ENCODE results near the gene IFNGR2. TPM values are rescaled to one million over a fixed set of nuclear protein-coding genes. Genes with fewer than 3 reads are reported as not detected.
A peak's percentile ranks its signal among the peaks of the same experiment; 100 is the strongest.
"Not testable (repeated sequence)": the region's sequence is repeated elsewhere in the genome, so short reads cannot be mapped to it uniquely, and the experiment has no call there.

IFNGR2 gene
- polyA plus RNA-seq (2012; ENCODE audit: low read depth, missing spikeins) = 46.4 TPM

GRCh38 chr21:33403128-33403785 lies at the start of gene IFNGR2:
TSS of gene IFNGR2 (plus strand) at chr21:33403413. CDS start at chr21:33403544, 131 bp downstream.
- TF ChIP-seq POLR2AphosphoS5 (IDR thresholded peaks at IDR 0.05; ENCODE audit: low read depth, low read length) = no peak
- TF ChIP-seq TAF1 (IDR thresholded peaks at IDR 0.05; ENCODE audit: low read depth, low read length) = peak; percentile 46; the same call in 1 of the 2 replicates
- DNase-seq (ENCODE audit: insufficient read length, low spot score) (peak; percentile 72), FAIRE-seq (peak; percentile 57)

GRCh38 chr21:33355355-33355754 lies 47.9 kb upstream of the IFNGR2 start:
- no peak for TF ChIP-seq POU2F2 (IDR thresholded peaks at IDR 0.05; ENCODE audit: low read depth, low read length)
- TF ChIP-seq POLR2A (IDR thresholded peaks at IDR 0.05; ENCODE audit: low read depth, low read length) = no peak
- no peak for TF ChIP-seq TAF1 (IDR thresholded peaks at IDR 0.05; ENCODE audit: low read depth, low read length)
- no peak for TF ChIP-seq SPI1 (IDR thresholded peaks at IDR 0.05; ENCODE audit: low read depth, low read length)
- no peak for TF ChIP-seq POLR2AphosphoS5 (IDR thresholded peaks at IDR 0.05; ENCODE audit: low read depth, low read length)
- no peak for TF ChIP-seq PAX5 (IDR thresholded peaks at IDR 0.05; ENCODE audit: insufficient read depth, low read length, severe bottlenecking)
- FAIRE-seq (no peak), DNase-seq (ENCODE audit: insufficient read length, low spot score) (no peak)

GRCh38 chr21:33355996-33356395 lies 47.2 kb upstream of the IFNGR2 start:
- DNase-seq (ENCODE audit: insufficient read length, low spot score) (no peak), FAIRE-seq (no peak)
- TF ChIP-seq POLR2A (IDR thresholded peaks at IDR 0.05; ENCODE audit: low read depth, low read length) (no peak), POLR2AphosphoS5 (IDR thresholded peaks at IDR 0.05; ENCODE audit: low read depth, low read length) (no peak), POU2F2 (IDR thresholded peaks at IDR 0.05; ENCODE audit: low read depth, low read length) (no peak), PAX5 (IDR thresholded peaks at IDR 0.05; ENCODE audit: insufficient read depth, low read length, severe bottlenecking) (no peak)

GRCh38 chr21:33357177-33357576 lies 46.0 kb upstream of the IFNGR2 start:
- DNase-seq (ENCODE audit: insufficient read length, low spot score) = no peak
- TF ChIP-seq PAX5 (IDR thresholded peaks at IDR 0.05; ENCODE audit: insufficient read depth, low read length, severe bottlenecking) (no peak), SPI1 (IDR thresholded peaks at IDR 0.05; ENCODE audit: low read depth, low read length) (no peak), POU2F2 (IDR thresholded peaks at IDR 0.05; ENCODE audit: low read depth, low read length) (no peak), TAF1 (IDR thresholded peaks at IDR 0.05; ENCODE audit: low read depth, low read length) (no peak)
- FAIRE-seq = no peak

GRCh38 chr21:33359446-33359845 lies 43.8 kb upstream of the IFNGR2 start:
- DNase-seq (ENCODE audit: insufficient read length, low spot score) = no peak
- FAIRE-seq = no peak
- TF ChIP-seq POLR2AphosphoS5 (IDR thresholded peaks at IDR 0.05; ENCODE audit: low read depth, low read length) (no peak), SPI1 (IDR thresholded peaks at IDR 0.05; ENCODE audit: low read depth, low read length) (no peak), PAX5 (IDR thresholded peaks at IDR 0.05; ENCODE audit: insufficient read depth, low read length, severe bottlenecking) (no peak), POLR2A (IDR thresholded peaks at IDR 0.05; ENCODE audit: low read depth, low read length) (no peak), TAF1 (IDR thresholded peaks at IDR 0.05; ENCODE audit: low read depth, low read length) (no peak), POU2F2 (IDR thresholded peaks at IDR 0.05; ENCODE audit: low read depth, low read length) (no peak)

- TF ChIP-seq POLR2AphosphoS5 (IDR thresholded peaks at IDR 0.05; ENCODE audit: low read depth, low read length) (no peak), SPI1 (IDR thresholded peaks at IDR 0.05; ENCODE audit: low read depth, low read length) (no peak), POU2F2 (IDR thresholded peaks at IDR 0.05; ENCODE audit: low read depth, low read length) (no peak)
Observed at GRCh38 chr21:33360281-33360680, 42.9 kb upstream of the IFNGR2 start.

GRCh38 chr21:33360881-33361602 lies 42.2 kb upstream of the IFNGR2 start:
- DNase-seq (ENCODE audit: insufficient read length, low spot score) (peak; percentile 39), FAIRE-seq (peak; percentile 96)
- TF ChIP-seq SPI1 (IDR thresholded peaks at IDR 0.05; ENCODE audit: low read depth, low read length) (0 out of 2 replicates have a peak, but pooled peaks have one; percentile 3), TAF1 (IDR thresholded peaks at IDR 0.05; ENCODE audit: low read depth, low read length) (no peak), PAX5 (IDR thresholded peaks at IDR 0.05; ENCODE audit: insufficient read depth, low read length, severe bottlenecking) (no peak), POLR2A (IDR thresholded peaks at IDR 0.05; ENCODE audit: low read depth, low read length) (peak; percentile 46; the same call in 1 of the 2 replicates), POU2F2 (IDR thresholded peaks at IDR 0.05; ENCODE audit: low read depth, low read length) (peak; percentile 62; the same call in 1 of the 2 replicates), POLR2AphosphoS5 (IDR thresholded peaks at IDR 0.05; ENCODE audit: low read depth, low read length) (no peak)

More at GRCh38 chr21:33360281-33360680, 42.9 kb upstream of the IFNGR2 start:
- no peak for FAIRE-seq
- no peak for DNase-seq (ENCODE audit: insufficient read length, low spot score)

- DNase-seq (ENCODE audit: insufficient read length, low spot score) = no peak
- peak; percentile 47 for FAIRE-seq
- TF ChIP-seq POU2F2 (IDR thresholded peaks at IDR 0.05; ENCODE audit: low read depth, low read length) = peak; percentile 94
- no peak for TF ChIP-seq PAX5 (IDR thresholded peaks at IDR 0.05; ENCODE audit: insufficient read depth, low read length, severe bottlenecking)
- TF ChIP-seq POLR2AphosphoS5 (IDR thresholded peaks at IDR 0.05; ENCODE audit: low read depth, low read length) = peak; percentile 99
- TF ChIP-seq TAF1 (IDR thresholded peaks at IDR 0.05; ENCODE audit: low read depth, low read length) = peak; percentile 89
- peak; percentile 99 for TF ChIP-seq POLR2A (IDR thresholded peaks at IDR 0.05; ENCODE audit: low read depth, low read length)
- TF ChIP-seq SPI1 (IDR thresholded peaks at IDR 0.05; ENCODE audit: low read depth, low read length) = peak; percentile 34; the same call in 1 of the 2 replicates
Observed at GRCh38 chr21:33362044-33362555, 41.1 kb upstream of the IFNGR2 start.

GRCh38 chr21:33363911-33364609 lies 39.2 kb upstream of the IFNGR2 start:
- not testable (repeated sequence) for DNase-seq (ENCODE audit: insufficient read length, low spot score); FAIRE-seq

All from GM12891 (cell line).